WTC11 (cell line): ENCODE data around the gene TM9SF4. TPM values are rescaled to one million over a fixed set of nuclear protein-coding genes. Genes with fewer than 3 reads are reported as not detected.
A peak's percentile ranks its signal among the peaks of the same experiment; 100 is the strongest.

Source experiments
- ATAC-seq: fragments of 200-7000 bp; cut with Tn5 transposase; 2 replicates; pipeline ENCODE4 v1.10.0; 2021; ENCODE audit warnings: mild to moderate bottlenecking, moderate library complexity
- CTCF ChIA-PET: fragments of 300-600 bp; sonication (Branson Sonifier 250); formaldehyde crosslinking; loops from one replicate; lab custom pipeline; 2021; ENCODE audit warnings: antibody characterized with exemption; lab: Charles Lee
- POLR2A ChIA-PET: fragments of 350-600 bp; sonication (Branson Sonifier 250); formaldehyde crosslinking; loops from one replicate; lab custom pipeline; 2021; ENCODE audit warnings: antibody characterized with exemption; lab: Charles Lee
- DNase-seq: peaks from one replicate; pipeline ENCODE4 v3.0.0; 2021; ENCODE audit warnings: low spot score
- H3K27ac Mint-ChIP-seq: 2 replicates; pipeline ENCODE4 v1.8.0; 2021; ENCODE audit warnings: mixed read lengths
- H3K27me3 Mint-ChIP-seq: 2 replicates; pipeline ENCODE4 v1.8.0; 2021; ENCODE audit warnings: low read depth, mild to moderate bottlenecking, moderate library complexity, mixed read lengths
- H3K36me3 Mint-ChIP-seq: 2 replicates; pipeline ENCODE4 v1.8.0; 2021; ENCODE audit warnings: mixed read lengths
- H3K4me1 Mint-ChIP-seq: 2 replicates; pipeline ENCODE4 v1.8.0; 2022; ENCODE audit warnings: mixed read lengths
- H3K4me3 Mint-ChIP-seq: 2 replicates; pipeline ENCODE4 v1.8.0; 2021; ENCODE audit warnings: mild to moderate bottlenecking, moderate library complexity, mixed read lengths
- H3K9me3 Mint-ChIP-seq: 2 replicates; pipeline ENCODE4 v1.8.0; 2021; ENCODE audit warnings: mixed read lengths
- ELF4 ChIP-seq: sonication (generic); formaldehyde crosslinking; IDR thresholded peaks from 2 replicates; pipeline ENCODE4 v1.8.1; 2022; ENCODE audit warnings: low read depth, mild to moderate bottlenecking, moderate library complexity, missing genetic modification reagents
- FOXJ3 ChIP-seq: sonication (generic); formaldehyde crosslinking; IDR thresholded peaks from 2 replicates; pipeline ENCODE4 v1.9.0; 2021; ENCODE audit warnings: missing genetic modification reagents, mild to moderate bottlenecking, borderline replicate concordance
- GRHL2 ChIP-seq: fragments of 250-450 bp; sonication (Bioruptor Pico); IDR thresholded peaks from 2 replicates; pipeline ENCODE4 v1.8.0; 2022; ENCODE audit warnings: mild to moderate bottlenecking, moderate library complexity; ENCODE audit not compliant: insufficient replicate concordance, severe bottlenecking
- JUN ChIP-seq: sonication (generic); formaldehyde crosslinking; IDR thresholded peaks from 2 replicates; pipeline ENCODE4 v1.8.0; 2023; ENCODE audit warnings: mild to moderate bottlenecking, missing genetic modification reagents
- MYBL2 ChIP-seq: sonication (generic); formaldehyde crosslinking; IDR thresholded peaks from 2 replicates; pipeline ENCODE4 v1.8.1; 2023; ENCODE audit warnings: mild to moderate bottlenecking, moderate library complexity, missing genetic modification reagents
- NFE2L1 ChIP-seq: sonication (generic); formaldehyde crosslinking; IDR thresholded peaks from 2 replicates; pipeline ENCODE4 v1.8.1; 2023; ENCODE audit warnings: missing genetic modification reagents
- NR2C2 ChIP-seq: sonication (generic); formaldehyde crosslinking; IDR thresholded peaks from 2 replicates; pipeline ENCODE4 v1.8.0; 2022; ENCODE audit warnings: mild to moderate bottlenecking, missing genetic modification reagents
- SOX15 ChIP-seq: fragments of 250-450 bp; sonication (Bioruptor Pico); IDR thresholded peaks from 2 replicates; pipeline ENCODE4 v1.9.0; 2021; ENCODE audit warnings: mild to moderate bottlenecking
- TEAD4 ChIP-seq: sonication (generic); formaldehyde crosslinking; IDR thresholded peaks from 2 replicates; pipeline ENCODE4 v1.8.0; 2022; ENCODE audit warnings: mild to moderate bottlenecking, missing genetic modification reagents
- TP53 ChIP-seq: sonication (generic); formaldehyde crosslinking; IDR thresholded peaks from 2 replicates; pipeline ENCODE4 v1.8.1; 2023; ENCODE audit warnings: mild to moderate bottlenecking, missing genetic modification reagents
- ZBTB21 ChIP-seq: sonication (generic); formaldehyde crosslinking; IDR thresholded peaks from 2 replicates; pipeline ENCODE4 v1.8.1; 2023; ENCODE audit warnings: mild to moderate bottlenecking, missing genetic modification reagents, borderline replicate concordance
- ZNF138 ChIP-seq: sonication (generic); formaldehyde crosslinking; conservative IDR thresholded peaks from 2 replicates; pipeline ENCODE4 v1.8.1; 2022; ENCODE audit warnings: mild to moderate bottlenecking, moderate library complexity, missing genetic modification reagents
- ZNF219 ChIP-seq: sonication (generic); formaldehyde crosslinking; IDR thresholded peaks from 2 replicates; pipeline ENCODE4 v1.8.0; 2023; ENCODE audit warnings: missing genetic modification reagents, mild to moderate bottlenecking, borderline replicate concordance
- ZNF416 ChIP-seq: fragments of 250-450 bp; sonication (Bioruptor Pico); IDR thresholded peaks from 2 replicates; pipeline ENCODE4 v1.9.0; 2021; ENCODE audit warnings: mild to moderate bottlenecking, inconsistent platforms
- total RNA-seq: library from RNA; stranded (reverse); gene quantifications from 3 replicates; pipeline ENCODE4 v1.2.3, GENCODE V29; 2021
- TF ChIP-seq, protein P1 (sequence below): sonication (generic); formaldehyde crosslinking; IDR thresholded peaks from 2 replicates; pipeline ENCODE4 v1.8.1; 2022; ENCODE audit warnings: low read depth, missing genetic modification reagents, borderline replicate concordance
- TF ChIP-seq, protein P2 (sequence below): fragments of 250-450 bp; sonication (Bioruptor Pico); conservative IDR thresholded peaks from 2 replicates; pipeline ENCODE4 v1.9.0; 2021; ENCODE audit warnings: mild to moderate bottlenecking
- TF ChIP-seq, protein P3 (sequence below): fragments of 250-450 bp; sonication (Bioruptor Pico); IDR thresholded peaks from 2 replicates; pipeline ENCODE4 v1.9.0; 2021; ENCODE audit warnings: mild to moderate bottlenecking
- TF ChIP-seq, protein P4 (sequence below): fragments of 250-450 bp; sonication (Bioruptor Pico); IDR thresholded peaks from 2 replicates; pipeline ENCODE4 v2.1.2; 2022; ENCODE audit warnings: mild to moderate bottlenecking, moderate library complexity
- TF ChIP-seq, protein P5 (sequence below): fragments of 250-450 bp; sonication (Bioruptor Pico); IDR thresholded peaks from 2 replicates; pipeline ENCODE4 v1.9.0; 2021; ENCODE audit warnings: mild to moderate bottlenecking
- TF ChIP-seq, protein P6 (sequence below): sonication (generic); formaldehyde crosslinking; IDR thresholded peaks from 2 replicates; pipeline ENCODE4 v1.8.0; 2022; ENCODE audit warnings: mild to moderate bottlenecking, missing genetic modification reagents
- TF ChIP-seq, protein P7 (sequence below): sonication (generic); formaldehyde crosslinking; IDR thresholded peaks from 2 replicates; pipeline ENCODE4 v1.8.1; 2023; ENCODE audit warnings: mild to moderate bottlenecking, missing genetic modification reagents

TM9SF4 gene
- total RNA-seq, 1 experiment from 2014 or later: 44.8 TPM

DNA sequence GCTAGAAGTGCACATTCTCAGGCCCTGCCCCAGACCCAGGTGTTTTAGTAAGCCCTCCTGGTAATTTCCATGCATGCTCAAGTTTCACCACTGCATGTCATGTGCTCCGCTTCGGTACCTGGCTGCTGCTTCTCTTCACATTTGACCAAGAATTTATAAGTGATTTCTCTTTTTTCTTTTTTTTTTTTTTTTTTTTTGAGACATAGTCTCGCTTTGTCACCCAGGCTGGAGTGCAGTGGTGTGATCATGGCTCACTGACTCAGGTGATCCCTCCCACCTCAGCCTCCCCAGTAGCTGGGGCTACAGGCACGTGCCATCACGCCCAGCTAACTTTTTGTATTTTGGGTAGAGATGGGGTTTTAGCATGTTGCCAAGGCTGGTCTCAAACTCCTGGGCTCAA lies 16.0 kb downstream of the TM9SF4 start:
- CTCF ChIA-PET: no interaction called here
- DNase-seq (no peak), ATAC-seq (no peak)
- Mint-ChIP-seq H3K27me3 (no peaks in the 10 kb centered on the region), H3K4me3 (no peak overlapping the region), H3K36me3 (peaks cover 21% of the 10 kb centered on the region), H3K9me3 (peaks cover 10% of the 10 kb centered on the region), H3K27ac (no peak overlapping the region), H3K4me1 (peaks cover 17% of the 10 kb centered on the region)
- no peak for TF ChIP-seq JUN (CRISPR knock-in tag)
- TF ChIP-seq TP53 (CRISPR knock-in tag): no peak
- TF ChIP-seq ELF4 (CRISPR knock-in tag): no peak
- no peak for TF ChIP-seq GRHL2 (CRISPR knock-in tag)
- no peak for TF ChIP-seq FOXJ3 (CRISPR knock-in tag)
- no peak for TF ChIP-seq NFE2L1
- TF ChIP-seq SOX15 (CRISPR knock-in tag): no peak
- TF ChIP-seq MYBL2 (CRISPR knock-in tag): no peak
- TF ChIP-seq ZNF219 (CRISPR knock-in tag): no peak
- TF ChIP-seq, protein P1, sequence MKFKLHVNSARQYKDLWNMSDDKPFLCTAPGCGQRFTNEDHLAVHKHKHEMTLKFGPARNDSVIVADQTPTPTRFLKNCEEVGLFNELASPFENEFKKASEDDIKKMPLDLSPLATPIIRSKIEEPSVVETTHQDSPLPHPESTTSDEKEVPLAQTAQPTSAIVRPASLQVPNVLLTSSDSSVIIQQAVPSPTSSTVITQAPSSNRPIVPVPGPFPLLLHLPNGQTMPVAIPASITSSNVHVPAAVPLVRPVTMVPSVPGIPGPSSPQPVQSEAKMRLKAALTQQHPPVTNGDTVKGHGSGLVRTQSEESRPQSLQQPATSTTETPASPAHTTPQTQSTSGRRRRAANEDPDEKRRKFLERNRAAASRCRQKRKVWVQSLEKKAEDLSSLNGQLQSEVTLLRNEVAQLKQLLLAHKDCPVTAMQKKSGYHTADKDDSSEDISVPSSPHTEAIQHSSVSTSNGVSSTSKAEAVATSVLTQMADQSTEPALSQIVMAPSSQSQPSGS (CRISPR knock-in tag): no peak
- TF ChIP-seq, protein P2, sequence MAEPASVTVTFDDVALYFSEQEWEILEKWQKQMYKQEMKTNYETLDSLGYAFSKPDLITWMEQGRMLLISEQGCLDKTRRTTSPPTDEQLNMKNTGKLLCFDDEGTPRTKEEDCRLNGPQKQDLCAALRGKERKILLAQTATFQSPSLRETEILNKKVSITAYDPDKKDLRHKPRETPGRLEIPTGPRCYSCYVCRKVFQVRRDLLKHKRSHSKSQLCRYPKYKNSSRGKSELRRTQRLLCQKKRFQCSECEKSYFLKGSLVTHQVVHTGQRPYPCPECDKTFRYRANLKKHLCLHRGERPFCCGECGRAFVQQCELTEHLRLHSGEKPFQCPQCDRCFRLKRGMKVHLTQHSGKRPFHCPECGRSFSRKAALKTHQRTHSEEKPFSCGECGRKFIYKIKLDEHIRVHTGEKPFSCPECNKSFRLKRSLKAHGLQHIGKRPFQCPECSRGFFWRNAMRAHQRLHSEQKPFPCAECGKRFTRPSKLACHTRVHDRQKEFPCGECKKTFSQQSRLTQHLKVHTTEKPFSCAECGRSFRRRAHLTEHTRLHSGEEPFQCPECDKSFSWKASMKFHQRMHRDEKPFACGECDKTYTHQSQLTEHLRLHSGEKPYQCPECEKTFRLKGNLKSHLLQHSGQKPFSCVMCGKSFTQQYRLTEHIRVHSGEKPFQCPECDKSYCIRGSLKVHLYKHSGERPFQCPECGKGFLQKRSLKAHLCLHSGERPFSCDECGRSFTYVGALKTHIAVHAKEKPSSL: no peak
- TF ChIP-seq, protein P3, sequence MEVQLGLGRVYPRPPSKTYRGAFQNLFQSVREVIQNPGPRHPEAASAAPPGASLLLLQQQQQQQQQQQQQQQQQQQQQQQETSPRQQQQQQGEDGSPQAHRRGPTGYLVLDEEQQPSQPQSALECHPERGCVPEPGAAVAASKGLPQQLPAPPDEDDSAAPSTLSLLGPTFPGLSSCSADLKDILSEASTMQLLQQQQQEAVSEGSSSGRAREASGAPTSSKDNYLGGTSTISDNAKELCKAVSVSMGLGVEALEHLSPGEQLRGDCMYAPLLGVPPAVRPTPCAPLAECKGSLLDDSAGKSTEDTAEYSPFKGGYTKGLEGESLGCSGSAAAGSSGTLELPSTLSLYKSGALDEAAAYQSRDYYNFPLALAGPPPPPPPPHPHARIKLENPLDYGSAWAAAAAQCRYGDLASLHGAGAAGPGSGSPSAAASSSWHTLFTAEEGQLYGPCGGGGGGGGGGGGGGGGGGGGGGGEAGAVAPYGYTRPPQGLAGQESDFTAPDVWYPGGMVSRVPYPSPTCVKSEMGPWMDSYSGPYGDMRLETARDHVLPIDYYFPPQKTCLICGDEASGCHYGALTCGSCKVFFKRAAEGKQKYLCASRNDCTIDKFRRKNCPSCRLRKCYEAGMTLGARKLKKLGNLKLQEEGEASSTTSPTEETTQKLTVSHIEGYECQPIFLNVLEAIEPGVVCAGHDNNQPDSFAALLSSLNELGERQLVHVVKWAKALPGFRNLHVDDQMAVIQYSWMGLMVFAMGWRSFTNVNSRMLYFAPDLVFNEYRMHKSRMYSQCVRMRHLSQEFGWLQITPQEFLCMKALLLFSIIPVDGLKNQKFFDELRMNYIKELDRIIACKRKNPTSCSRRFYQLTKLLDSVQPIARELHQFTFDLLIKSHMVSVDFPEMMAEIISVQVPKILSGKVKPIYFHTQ (CRISPR knock-in tag): no peak
- no peak for TF ChIP-seq ZBTB21 (CRISPR knock-in tag)
- TF ChIP-seq, protein P4, sequence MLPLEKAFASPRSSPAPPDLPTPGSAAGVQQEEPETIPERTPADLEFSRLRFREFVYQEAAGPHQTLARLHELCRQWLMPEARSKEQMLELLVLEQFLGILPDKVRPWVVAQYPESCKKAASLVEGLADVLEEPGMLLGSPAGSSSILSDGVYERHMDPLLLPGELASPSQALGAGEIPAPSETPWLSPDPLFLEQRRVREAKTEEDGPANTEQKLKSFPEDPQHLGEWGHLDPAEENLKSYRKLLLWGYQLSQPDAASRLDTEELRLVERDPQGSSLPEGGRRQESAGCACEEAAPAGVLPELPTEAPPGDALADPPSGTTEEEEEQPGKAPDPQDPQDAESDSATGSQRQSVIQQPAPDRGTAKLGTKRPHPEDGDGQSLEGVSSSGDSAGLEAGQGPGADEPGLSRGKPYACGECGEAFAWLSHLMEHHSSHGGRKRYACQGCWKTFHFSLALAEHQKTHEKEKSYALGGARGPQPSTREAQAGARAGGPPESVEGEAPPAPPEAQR (CRISPR knock-in tag): no peak
- TF ChIP-seq TEAD4 (CRISPR knock-in tag): no peak
- TF ChIP-seq, protein P5, sequence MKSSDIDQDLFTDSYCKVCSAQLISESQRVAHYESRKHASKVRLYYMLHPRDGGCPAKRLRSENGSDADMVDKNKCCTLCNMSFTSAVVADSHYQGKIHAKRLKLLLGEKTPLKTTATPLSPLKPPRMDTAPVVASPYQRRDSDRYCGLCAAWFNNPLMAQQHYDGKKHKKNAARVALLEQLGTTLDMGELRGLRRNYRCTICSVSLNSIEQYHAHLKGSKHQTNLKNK (CRISPR knock-in tag): no peak
- POLR2A ChIA-PET: no interaction called here

DNA sequence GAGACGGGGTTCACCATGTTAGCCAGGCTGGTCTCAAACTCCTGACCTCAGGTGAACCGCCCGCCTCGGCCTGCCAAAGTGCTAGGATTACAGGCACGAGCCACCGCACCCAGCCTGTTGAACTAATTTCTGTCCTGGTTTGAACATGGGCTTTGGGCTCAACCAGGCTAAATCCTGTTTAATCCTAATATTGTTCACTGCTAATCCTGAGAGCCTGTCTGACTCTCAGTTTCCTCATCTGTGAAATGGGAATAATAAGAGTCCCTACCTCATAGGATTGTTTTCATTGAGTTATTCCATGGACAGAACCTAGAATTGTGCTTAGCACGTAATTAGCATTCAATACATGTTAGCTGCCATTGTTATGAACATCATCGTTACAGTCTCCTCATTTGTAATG lies 17.4 kb downstream of the TM9SF4 start:
- H3K4me1 Mint-ChIP-seq: peaks cover 24% of the 10 kb centered on the region
- 0 out of 2 replicates have a peak overlapping the region, but pooled peaks have one; percentile 32 for H3K27ac Mint-ChIP-seq
- peaks cover 21% of the 10 kb centered on the region for H3K36me3 Mint-ChIP-seq
- TF ChIP-seq NR2C2 (CRISPR knock-in tag) (no peak), ZNF138 (CRISPR knock-in tag) (no peak), JUN (CRISPR knock-in tag) (no peak), ZNF416 (CRISPR knock-in tag) (no peak)
- TF ChIP-seq, protein P6, sequence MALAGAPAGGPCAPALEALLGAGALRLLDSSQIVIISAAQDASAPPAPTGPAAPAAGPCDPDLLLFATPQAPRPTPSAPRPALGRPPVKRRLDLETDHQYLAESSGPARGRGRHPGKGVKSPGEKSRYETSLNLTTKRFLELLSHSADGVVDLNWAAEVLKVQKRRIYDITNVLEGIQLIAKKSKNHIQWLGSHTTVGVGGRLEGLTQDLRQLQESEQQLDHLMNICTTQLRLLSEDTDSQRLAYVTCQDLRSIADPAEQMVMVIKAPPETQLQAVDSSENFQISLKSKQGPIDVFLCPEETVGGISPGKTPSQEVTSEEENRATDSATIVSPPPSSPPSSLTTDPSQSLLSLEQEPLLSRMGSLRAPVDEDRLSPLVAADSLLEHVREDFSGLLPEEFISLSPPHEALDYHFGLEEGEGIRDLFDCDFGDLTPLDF (CRISPR knock-in tag): no peak
- TF ChIP-seq, protein P7, sequence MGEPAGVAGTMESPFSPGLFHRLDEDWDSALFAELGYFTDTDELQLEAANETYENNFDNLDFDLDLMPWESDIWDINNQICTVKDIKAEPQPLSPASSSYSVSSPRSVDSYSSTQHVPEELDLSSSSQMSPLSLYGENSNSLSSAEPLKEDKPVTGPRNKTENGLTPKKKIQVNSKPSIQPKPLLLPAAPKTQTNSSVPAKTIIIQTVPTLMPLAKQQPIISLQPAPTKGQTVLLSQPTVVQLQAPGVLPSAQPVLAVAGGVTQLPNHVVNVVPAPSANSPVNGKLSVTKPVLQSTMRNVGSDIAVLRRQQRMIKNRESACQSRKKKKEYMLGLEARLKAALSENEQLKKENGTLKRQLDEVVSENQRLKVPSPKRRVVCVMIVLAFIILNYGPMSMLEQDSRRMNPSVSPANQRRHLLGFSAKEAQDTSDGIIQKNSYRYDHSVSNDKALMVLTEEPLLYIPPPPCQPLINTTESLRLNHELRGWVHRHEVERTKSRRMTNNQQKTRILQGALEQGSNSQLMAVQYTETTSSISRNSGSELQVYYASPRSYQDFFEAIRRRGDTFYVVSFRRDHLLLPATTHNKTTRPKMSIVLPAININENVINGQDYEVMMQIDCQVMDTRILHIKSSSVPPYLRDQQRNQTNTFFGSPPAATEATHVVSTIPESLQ (CRISPR knock-in tag): no peak
- TF ChIP-seq, protein P1 (CRISPR knock-in tag): no peak
- peaks cover 10% of the 10 kb centered on the region for H3K9me3 Mint-ChIP-seq
- POLR2A ChIA-PET: no interaction called here
- no peak for DNase-seq
- no peak for ATAC-seq
- no peak overlapping the region for H3K4me3 Mint-ChIP-seq
- CTCF ChIA-PET: no interaction called here
- no peaks in the 10 kb centered on the region for H3K27me3 Mint-ChIP-seq
